H1 (cell line): ENCODE results near the gene KIF4A.

ENCODE experiments used
- BRCA1 ChIP-seq: IDR thresholded peaks from 2 replicates; pipeline ENCODE4 v1.6.1; 2012; ENCODE audit warnings: low read depth, low read length, improper control_type of control experiment
- CHD2 ChIP-seq: IDR thresholded peaks from 2 replicates; pipeline ENCODE4 v1.6.1; 2012; ENCODE audit warnings: low read length, improper control_type of control experiment
- CTCF ChIP-seq, 3 experiments: IDR thresholded peaks; 1 replicate in 2 of 3; 2 replicates in 1 of 3; pipeline versions ENCODE4 v1.5.1 to v1.6.1; 2011; ENCODE audit warnings: low read length in 3 of 3, mild to moderate bottlenecking in 3 of 3, inconsistent platforms in 2 of 3, low read depth in 1 of 3, moderate library complexity in 1 of 3; ENCODE audit not compliant: insufficient read depth in 1 of 3; ENCODE audit errors: control extremely low read depth in 1 of 3
- SP2 ChIP-seq: IDR thresholded peaks from 2 replicates; pipeline ENCODE4 v1.6.1; 2012; ENCODE audit warnings: mild to moderate bottlenecking, low read length, inconsistent platforms
- TBP ChIP-seq: IDR thresholded peaks from 2 replicates; pipeline ENCODE4 v1.6.1; 2011; ENCODE audit warnings: low read depth, low read length, improper control_type of control experiment
- TEAD4 ChIP-seq: IDR thresholded peaks from 2 replicates; pipeline ENCODE4 v1.6.1; 2012; ENCODE audit warnings: low read depth, low read length, inconsistent platforms, mixed read lengths

GRCh38 chrX:70434914-70435586, 145.1 kb downstream of the KIF4A start:
- TF ChIP-seq BRCA1: no peak
- TF ChIP-seq CHD2: no peak
- TF ChIP-seq CTCF (IDR thresholded peaks at IDR 0.05; ENCODE audit: control extremely low read depth in 1 of 3, insufficient read depth in 1 of 3, low read depth in 1 of 3, low read length in 3 of 3): no peak
- no peak for TF ChIP-seq TBP
- TF ChIP-seq SP2: no peak
- TF ChIP-seq TEAD4: no peak
